C4-2B (cell line): Measurements from ENCODE around the gene ARHGEF25.

ENCODE experiments used
- ZFX ChIP-seq: fragments of 450-650 bp; IDR thresholded peaks from 2 replicates; pipeline ENCODE4 v1.6.1; 2017
- TF ChIP-seq, protein P1 (sequence below): fragments of 450-650 bp; conservative IDR thresholded peaks from 2 replicates; pipeline ENCODE4 v1.5.1; 2017; ENCODE audit warnings: mild to moderate bottlenecking

GRCh38 chr12:57592551-57593165 is 18.6 kb upstream of the ARHGEF25 start:
- TF ChIP-seq, protein P1, sequence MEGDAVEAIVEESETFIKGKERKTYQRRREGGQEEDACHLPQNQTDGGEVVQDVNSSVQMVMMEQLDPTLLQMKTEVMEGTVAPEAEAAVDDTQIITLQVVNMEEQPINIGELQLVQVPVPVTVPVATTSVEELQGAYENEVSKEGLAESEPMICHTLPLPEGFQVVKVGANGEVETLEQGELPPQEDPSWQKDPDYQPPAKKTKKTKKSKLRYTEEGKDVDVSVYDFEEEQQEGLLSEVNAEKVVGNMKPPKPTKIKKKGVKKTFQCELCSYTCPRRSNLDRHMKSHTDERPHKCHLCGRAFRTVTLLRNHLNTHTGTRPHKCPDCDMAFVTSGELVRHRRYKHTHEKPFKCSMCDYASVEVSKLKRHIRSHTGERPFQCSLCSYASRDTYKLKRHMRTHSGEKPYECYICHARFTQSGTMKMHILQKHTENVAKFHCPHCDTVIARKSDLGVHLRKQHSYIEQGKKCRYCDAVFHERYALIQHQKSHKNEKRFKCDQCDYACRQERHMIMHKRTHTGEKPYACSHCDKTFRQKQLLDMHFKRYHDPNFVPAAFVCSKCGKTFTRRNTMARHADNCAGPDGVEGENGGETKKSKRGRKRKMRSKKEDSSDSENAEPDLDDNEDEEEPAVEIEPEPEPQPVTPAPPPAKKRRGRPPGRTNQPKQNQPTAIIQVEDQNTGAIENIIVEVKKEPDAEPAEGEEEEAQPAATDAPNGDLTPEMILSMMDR: no peak
- TF ChIP-seq ZFX: no peak
